Subcutaneous abdominal adipose tissue (tissue), 5 donors: Measurements from ENCODE around the gene POLRMT.
A peak's percentile ranks its signal among the peaks of the same experiment; 100 is the strongest.

Experiments
- H3K27ac ChIP-seq: one replicate; pipeline ENCODE4 v1.7.0; 2013; ENCODE audit warnings: low read depth, mild to moderate bottlenecking, inconsistent platforms, low read length, moderate library complexity
- H3K27me3 ChIP-seq, 5 donors: one replicate each; pipeline ENCODE4 v1.7.0; 2013; ENCODE audit warnings: low read length in 5 of 5, inconsistent platforms in 1 of 5; ENCODE audit not compliant: control insufficient read depth in 5 of 5, insufficient read depth in 4 of 5
- H3K36me3 ChIP-seq, 5 donors: one replicate each; pipeline ENCODE4 v1.7.0; 2013; ENCODE audit warnings: low read length in 5 of 5; ENCODE audit not compliant: control insufficient read depth in 5 of 5, insufficient read depth in 5 of 5
- H3K4me1 ChIP-seq, 5 donors: one replicate each; pipeline ENCODE4 v1.7.0; 2013; ENCODE audit warnings: low read length in 5 of 5, mild to moderate bottlenecking in 3 of 5, moderate library complexity in 1 of 5; ENCODE audit not compliant: control insufficient read depth in 5 of 5, insufficient read depth in 5 of 5
- H3K4me3 ChIP-seq, 5 donors: one replicate each; pipeline ENCODE4 v1.7.0; 2013; ENCODE audit warnings: low read length in 5 of 5, low read depth in 1 of 5
- H3K9ac ChIP-seq, 5 donors: one replicate each; pipeline ENCODE4 v1.7.0; 2013; ENCODE audit warnings: low read length in 5 of 5, mild to moderate bottlenecking in 4 of 5, moderate library complexity in 3 of 5
- H3K9me3 ChIP-seq, 5 donors: one replicate each; pipeline ENCODE4 v1.7.0; 2013; ENCODE audit warnings: low read length in 5 of 5; ENCODE audit not compliant: control insufficient read depth in 5 of 5
- donor health status: healthy.
- donor health status: healthy.
- donor health status: healthy.
- donor health status: healthy.
- donor health status: healthy.

The POLRMT gene

DNA sequence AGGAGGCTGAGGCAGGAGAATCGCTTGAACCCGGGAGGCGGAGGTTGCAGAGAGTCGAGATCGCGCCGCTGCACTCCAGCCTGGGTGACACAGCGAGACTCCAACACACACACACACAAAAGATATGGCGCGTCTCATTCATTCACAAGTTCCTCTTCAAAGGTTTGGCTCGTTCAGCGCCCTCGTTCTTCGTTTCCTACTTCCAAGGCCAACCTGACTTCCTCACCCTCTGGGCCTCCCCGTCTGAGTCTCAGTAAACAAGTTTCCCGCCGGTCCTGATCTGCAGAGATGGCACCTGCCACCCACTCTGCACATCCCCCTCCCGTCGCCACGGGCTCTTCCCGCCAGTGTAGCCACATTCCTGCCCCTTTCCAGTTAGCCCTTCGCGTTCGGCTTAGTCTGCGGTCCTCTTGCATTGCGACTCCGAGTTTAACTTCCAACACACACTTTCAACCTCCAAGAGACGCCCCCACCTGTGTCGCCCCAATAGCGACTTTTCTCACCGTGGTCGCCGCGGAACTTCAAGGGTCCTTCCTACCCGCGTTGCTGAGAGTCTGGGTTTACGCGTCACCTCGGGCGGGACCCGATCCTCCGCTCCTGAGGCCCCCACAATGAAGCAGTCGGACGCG, 62.3 kb downstream of the POLRMT start:
- Histone ChIP-seq H3K9ac (peak overlapping the region in 4 of 5 donors; percentile 13 to 70 (median 46)), H3K27ac (peak overlapping the region; percentile 40)

DNA sequence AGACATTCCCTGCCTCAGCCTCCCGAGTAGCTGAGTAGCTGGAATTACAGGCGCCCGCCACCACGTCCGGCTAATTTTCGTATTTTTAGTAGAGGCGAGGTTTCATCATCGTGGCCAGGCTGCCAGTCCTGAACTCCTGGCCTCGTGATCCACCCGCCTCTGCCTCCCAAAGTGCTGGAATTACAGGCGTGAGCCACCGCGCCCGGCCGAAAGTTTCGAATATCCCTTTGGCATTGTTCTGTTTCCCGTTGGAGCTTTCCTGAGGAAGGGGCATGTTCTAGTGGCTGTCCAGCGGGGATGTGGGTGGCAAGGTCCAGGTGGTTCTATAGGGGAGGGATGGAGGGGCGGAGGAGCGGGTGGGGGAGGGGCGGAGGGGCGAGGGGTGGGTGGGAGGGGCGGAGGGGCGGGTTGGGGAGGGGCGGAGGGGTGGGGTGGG, 63.1 kb downstream of the POLRMT start:
- no peak overlapping the region for H3K4me3 ChIP-seq
- H3K27me3 ChIP-seq = no peaks in the 10 kb centered on the region
- no peak overlapping the region for H3K9ac ChIP-seq
- H3K27ac ChIP-seq = no peak overlapping the region
- H3K36me3 ChIP-seq = no peaks in the 10 kb centered on the region
- peaks cover 4 to 42% (median 38%) of the 10 kb centered on the region in 5 donors for H3K4me1 ChIP-seq
- H3K9me3 ChIP-seq = no peaks in the 10 kb centered on the region

More for the DNA sequence above, 62.3 kb downstream of the POLRMT start:
- no peaks in the 10 kb centered on the region for H3K36me3 ChIP-seq
- no peaks in the 10 kb centered on the region for H3K27me3 ChIP-seq
- H3K9me3 ChIP-seq = no peaks in the 10 kb centered on the region
- peak overlapping the region; percentile 59 to 92 (median 70) for H3K4me3 ChIP-seq
- H3K4me1 ChIP-seq = peaks cover 4 to 49% (median 45%) of the 10 kb centered on the region in 5 donors

- no peaks in the 10 kb centered on the region for H3K27me3 ChIP-seq
- no peak overlapping the region for H3K27ac ChIP-seq
- H3K4me3 ChIP-seq = no peak overlapping the region
- peaks cover 0 to 19% (median 13%) of the 10 kb centered on the region in 5 donors for H3K4me1 ChIP-seq
- no peaks in the 10 kb centered on the region for H3K36me3 ChIP-seq
- H3K9ac ChIP-seq = no peak overlapping the region
- H3K9me3 ChIP-seq = no peaks in the 10 kb centered on the region
Observed at GRCh38 chr19:567296-567900, 65.9 kb downstream of the POLRMT start.
